ENCODE data around the gene TRAPPC2L.
A peak's percentile ranks its signal among the peaks of the same experiment; 100 is the strongest.
"Not testable (repeated sequence)": the region's sequence is repeated elsewhere in the genome, so short reads cannot be mapped to it uniquely, and the experiment has no call there.

TRAPPC2L gene

DNA sequence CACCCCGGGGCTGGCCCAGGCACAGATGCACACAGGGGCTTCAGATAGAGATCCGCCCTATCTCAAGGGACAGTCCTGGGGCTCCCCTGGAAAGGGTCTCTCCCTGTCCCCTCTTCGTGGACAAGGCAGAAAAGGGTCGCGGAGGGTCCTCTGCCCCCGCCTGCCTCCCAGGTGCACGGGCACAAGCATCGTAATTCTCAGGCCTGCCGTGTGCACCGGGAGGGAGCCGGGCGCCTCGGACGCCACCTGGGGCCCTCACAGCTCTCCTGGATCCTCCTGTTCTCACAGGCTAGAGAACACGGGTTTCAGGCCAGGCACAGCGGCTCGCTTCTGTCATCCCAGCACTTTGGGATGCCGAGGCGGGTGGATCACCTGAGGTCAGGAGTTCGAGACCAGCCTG is 21.4 kb downstream of the TRAPPC2L start:
- no peak for DNase-seq (ENCODE audit: low read depth)

DNA sequence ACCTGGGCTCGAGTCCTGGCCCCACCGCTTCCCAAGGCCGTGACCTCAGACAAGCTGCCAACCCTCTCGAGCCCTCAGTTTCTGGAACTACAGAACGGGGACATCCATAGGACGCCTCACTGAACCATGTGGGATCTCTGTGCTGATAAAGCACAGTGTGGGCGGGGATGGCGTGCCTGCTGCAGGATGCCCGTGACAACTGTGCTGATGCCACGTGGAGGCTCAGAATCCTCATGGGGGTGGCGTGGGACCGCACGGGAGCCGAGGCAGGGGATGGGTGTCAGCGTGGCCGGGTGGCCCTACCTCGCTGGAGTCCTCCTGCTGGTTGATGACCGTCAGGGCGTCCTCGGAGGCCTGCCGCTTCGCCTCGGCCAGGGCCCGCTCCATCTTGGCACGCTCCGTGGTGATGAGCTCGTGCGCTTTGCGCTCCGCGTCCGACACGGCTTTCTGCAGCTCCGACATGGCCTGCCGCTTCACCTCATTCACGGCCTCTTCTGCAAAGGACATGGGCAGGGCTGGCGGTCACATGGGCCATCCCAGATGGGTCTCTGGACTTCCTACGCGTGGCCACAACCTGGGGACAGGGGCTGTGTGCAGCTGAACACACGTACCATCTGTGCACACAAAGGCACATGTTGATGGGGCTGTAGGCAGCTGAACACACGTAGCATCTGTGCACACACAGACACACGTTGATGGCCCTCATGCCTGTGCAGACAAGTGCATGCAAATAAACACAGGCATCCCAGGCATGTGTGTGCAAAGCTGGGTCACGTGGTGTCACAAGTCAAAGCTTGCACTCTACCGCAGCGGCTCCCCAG is 22.2 kb downstream of the TRAPPC2L start:
- no peak for DNase-seq (ENCODE audit: low read depth)

DNA sequence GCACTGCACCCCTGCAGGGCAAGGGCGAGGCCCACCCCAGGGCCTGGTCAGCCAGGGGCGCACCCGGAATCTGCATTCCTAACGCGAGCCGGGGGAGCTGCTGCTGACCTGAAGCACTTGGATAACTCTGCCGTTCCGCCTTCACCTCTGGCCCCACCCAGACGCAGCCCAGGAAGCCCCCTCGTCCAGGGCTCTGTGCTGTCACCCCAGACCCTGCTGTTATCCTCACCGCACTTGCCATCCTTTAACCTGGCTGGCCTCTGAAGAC is 22.8 kb downstream of the TRAPPC2L start:
- no peak for DNase-seq (ENCODE audit: low read depth)

DNA sequence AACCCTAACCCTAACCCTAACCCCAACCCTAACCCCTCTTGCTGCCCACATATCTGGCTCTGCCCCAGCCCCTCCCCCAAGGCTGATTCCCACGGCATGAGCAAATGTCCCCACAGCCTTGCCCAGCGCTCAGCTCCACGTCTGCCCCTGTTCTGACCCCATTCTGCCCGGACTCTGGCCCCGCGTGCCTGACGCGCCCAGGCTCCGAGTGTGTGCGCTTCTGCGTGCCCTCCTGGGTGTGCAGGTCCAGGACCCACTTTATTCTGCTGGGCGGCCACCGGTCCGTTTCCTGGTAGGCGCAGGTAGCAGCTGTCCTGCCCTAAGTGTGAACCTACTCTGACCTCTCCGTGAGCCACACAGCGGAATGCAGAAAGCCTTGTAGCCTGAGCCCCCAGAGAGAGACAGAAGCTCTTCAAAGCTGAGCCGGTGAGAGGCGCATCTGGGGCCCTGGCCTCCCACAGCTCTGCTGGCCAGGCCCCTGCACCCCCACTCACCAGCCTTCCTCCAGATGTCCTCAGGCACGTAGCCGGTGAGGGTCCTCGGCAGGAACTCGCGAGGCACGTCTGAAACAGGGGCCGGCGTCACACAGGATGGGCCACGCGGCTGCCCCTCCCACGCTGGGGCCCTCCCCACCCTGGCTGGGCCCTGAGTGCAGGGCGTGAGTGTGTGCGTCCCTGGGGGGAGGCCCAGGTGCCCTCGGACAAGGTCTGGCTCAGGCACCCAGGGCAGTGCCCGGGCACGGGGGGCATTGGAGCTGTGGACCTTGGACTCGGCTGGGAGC is 23.5 kb downstream of the TRAPPC2L start:
- no peak for DNase-seq (ENCODE audit: low read depth)

- DNase-seq (ENCODE audit: low read depth): no peak
Observed at GRCh38 chr16:88881007-88881615, 24.2 kb downstream of the TRAPPC2L start.

DNA sequence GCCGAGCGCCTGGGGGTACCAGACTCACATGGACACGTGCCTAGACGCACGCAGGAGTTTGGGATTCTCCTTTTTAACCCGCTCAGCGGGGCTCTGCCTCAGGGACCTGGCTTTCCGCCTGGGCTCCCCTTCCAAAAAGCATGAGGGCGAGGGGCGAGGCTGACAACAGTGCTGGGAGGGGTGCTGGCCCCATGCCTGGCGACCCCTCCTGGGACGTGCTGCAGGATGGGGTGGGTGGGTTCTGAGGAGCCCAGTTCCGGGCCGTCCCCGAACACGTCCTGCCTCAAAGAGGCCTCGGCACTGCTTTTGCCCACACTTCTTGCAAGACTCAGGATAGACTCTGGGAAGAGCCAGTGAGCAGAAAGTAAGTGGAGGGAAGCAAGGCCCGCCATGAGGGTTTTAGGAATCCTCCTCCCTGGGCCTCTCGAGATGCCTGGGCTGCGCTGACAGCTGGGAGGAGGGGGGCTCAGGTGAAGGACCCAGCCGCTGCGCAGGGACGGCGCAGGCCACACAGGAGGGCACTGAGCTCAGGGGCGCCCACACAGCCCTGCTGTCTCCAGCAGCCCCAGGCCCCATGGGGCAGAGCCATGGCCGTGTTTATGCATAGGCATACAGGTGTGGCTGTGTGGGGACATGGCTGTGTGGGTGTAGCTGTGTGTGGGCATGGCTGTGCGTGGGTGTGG is 24.9 kb downstream of the TRAPPC2L start:
- no peak for DNase-seq (ENCODE audit: low read depth)

DNA sequence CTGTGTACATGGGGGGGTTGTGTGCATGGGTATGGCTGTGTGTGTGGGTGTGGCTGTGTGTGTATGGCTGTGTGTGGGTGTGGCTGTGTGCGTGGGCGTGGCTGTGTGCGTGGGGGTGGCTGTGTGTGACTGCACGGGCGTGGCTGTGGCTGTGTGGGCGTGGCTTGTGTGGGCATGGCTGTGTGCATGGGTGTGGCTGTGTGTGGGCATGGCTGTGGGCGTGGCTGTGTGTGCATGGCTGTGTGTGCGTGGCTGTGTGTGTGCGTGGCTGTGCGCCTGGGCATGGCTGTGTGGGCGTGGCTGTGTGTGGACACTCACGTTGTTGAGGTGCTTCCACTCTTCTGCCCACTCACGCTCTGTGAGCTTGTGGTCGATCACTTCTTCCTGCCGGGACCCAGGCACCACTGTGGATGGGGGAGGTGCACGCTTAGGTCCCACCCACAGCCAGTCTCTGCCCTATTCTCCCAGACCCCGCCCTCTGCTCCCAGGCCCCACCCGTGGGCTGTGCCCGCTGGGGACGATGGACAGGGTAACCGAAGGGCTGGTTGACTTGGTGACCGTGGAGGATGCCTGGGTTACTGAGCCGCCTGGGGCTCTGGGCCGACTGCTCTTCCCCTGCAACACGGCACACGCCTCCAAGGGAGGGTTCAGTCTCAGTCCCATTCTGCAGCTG is 25.6 kb downstream of the TRAPPC2L start:
- DNase-seq (ENCODE audit: low read depth): no peak

DNA sequence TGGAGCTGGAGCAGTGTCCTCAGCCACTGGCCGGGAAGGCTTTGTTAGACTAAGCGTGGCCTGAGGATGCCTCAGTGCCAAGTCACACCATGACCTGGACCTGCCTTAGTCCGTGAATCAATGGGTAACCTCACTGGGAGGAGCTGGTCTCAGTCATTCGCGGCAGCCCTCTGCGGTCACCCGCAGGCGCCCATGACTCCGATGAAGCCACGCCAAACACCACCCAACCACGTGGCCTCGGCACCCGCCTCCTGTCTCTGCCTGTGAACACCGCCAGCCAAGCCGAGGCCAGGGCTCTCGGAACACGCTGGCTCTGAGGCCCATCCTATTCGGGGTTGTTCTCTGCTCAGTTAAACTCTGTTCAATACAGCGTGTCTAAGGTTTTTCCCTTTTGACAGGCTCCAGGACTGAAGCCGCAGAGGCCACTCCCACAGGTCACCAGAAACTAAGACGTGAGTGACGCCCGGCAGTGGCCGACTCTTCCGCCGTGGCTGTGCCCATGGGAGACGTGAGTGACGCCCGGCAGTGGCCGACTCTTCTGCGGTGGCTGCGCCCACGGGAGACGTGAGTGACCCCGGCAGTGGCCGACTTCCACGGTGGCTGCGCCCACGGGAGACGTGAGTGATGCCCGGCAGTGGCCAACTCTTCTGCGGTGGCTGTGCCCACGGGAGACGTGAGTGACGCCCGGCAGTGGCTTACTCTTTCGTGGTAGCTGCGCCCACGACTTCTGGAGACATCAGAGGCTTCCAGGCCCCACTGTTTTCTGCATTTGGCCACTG is 26.4 kb downstream of the TRAPPC2L start:
- DNase-seq (ENCODE audit: low read depth): no peak

DNA sequence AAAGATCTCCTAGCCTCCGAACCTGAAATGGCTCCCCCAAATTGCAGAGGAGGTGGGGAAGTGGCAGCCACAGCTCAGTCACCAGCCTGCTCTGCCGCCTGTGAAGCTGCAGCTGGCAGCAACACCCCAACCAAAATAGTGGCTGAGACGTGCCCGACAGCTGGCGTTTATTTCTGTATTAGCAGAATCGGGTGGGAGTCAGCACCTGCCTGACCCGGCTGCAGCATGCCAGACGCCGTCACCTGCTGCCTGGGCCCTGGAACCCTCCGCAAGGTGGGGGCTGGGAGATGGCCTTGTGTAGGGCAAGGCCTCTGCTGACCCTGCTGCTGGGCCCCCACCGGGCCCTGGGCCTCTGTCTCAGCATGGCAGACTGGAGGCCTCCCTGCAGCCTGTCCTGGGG is 27.0 kb downstream of the TRAPPC2L start:
- DNase-seq (ENCODE audit: low read depth): no peak

GRCh38 chr16:88884569-88885271 is 27.8 kb downstream of the TRAPPC2L start:
- no peak for DNase-seq (ENCODE audit: low read depth)

DNA sequence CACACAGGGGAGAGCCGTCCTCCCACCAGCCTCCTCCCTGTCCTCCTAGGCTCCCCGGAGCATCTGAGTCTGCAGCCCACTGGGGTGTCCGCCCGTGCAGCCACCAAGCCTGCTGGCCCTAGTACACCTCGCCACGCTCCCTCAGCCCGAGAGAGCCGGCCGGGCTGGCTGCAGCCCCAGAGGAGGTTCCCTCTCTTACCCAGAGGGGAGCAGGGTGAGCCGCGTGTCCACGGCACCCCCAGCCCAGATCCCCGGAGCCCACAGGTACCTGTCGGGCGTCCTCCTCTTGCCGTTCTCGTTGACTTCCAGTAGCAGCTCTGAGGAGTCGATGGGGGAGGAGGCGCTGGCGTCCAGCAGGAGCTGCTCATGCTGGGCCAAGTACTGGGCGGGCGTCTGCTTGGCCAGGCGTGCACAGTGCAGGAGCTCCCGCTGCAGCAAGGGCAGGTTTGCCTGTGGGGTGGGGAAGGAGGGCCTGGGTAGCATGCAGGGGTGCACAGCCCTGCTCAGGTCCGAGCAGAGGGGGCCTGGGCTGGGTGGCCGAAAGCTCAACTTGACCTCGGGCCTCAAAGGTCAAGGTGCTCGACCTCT is 28.9 kb downstream of the TRAPPC2L start:
- DNase-seq (ENCODE audit: low read depth): no peak

DNA sequence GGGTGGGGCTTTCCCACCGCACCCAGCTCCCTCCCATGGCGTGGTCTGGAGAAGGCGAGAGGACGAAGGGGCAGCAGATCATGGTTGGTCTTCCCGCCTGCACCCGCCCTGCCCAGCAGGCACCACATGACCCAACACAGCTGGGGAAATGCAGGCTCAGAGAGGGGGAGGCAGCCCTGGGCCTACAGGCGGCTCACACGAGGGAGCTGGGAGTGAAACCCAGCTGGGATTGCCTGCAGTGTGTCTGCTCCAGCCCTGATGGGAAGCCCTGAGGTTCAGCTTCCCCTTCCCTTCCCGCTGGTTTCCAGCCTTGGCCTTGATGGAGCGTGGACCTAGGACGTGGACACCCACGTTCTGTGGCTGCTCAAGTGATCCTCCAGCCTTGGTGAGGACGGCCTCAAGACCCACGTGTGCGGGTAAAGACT is 29.5 kb downstream of the TRAPPC2L start:
- DNase-seq (ENCODE audit: low read depth): peak; percentile 3

GRCh38 chr16:88886845-88887521 is 30.1 kb downstream of the TRAPPC2L start:
- DNase-seq (ENCODE audit: low read depth): peak; percentile 92

- no peak for DNase-seq (ENCODE audit: low read depth)
Observed at GRCh38 chr16:88888057-88888456, 31.1 kb downstream of the TRAPPC2L start.

DNA sequence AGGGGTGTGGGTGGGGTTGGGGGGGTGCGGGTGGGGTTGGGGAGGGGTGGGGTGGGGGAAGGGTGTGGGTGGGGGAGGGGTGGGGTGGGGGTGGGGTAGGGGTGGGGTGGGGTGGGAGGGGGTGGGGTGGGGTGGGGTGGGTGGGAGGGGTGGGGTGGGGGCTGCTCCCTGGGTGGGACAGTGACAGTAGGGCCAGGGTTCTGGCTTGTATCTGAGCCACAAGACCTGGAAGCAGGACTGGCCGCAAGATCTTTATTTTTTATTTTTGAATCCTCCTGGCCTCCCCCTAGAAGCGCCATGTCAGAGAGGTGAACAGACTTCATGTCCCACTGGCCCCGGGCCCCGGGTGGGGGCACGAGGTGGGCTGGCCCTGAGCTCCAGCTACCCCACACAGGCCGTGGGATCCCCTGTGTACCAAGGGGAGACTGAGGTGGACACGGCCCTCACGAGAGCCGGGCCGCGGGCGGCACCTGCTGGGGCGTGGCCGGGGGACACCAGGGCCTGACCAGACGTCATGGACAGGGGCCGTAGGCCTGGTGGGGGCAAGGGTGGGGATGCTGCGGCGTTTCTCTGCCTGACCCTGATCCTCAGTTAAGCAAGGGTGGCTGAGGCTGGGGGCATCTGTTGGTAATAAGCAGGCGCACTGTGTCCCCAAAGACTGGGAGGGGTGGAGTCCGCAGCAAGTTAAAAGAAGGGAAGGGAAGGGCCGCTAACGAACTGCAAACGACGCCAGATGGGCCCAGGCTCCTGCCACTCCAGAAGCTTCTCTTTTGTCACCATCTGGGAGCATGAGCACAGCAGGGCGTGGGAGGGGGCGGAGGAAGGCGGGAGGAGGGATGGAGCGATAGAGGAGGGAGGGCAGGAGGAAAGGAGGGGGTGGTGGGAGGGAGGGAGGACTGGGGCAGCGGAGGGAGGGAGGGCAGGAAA is 31.8 kb downstream of the TRAPPC2L start:
- no peak for DNase-seq (ENCODE audit: low read depth)

- DNase-seq (ENCODE audit: low read depth): not testable (repeated sequence)
Observed at GRCh38 chr16:88889702-88890352, 32.9 kb downstream of the TRAPPC2L start.

GRCh38 chr16:88891083-88891482 is 34.2 kb downstream of the TRAPPC2L start:
- no peak for DNase-seq (ENCODE audit: low read depth)

DNA sequence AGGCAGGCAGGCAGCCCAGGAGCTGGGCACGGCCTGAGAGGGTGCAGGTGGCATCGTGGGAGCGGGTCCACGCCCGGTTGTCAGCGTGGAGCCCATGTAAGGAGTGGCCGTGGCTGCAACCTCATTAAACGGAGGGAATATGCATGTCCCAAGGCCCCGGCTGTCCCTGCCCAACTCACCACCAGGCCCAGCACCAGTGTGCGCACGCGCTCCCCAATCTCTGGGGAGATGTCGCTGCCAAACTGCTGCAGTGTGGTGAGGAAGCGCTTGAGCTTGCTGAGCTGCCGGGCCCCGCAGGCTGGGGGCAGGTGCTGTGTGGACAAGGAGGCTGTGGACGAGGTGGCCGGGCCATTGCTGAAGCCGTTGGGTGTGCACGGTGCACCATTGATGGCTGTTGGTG is 35.1 kb downstream of the TRAPPC2L start:
- DNase-seq (ENCODE audit: low read depth): no peak

Data from fibroblast of gingiva (primary cell).